ENCODE data around the gene TKTL1.

GRCh38 chrX:154371789-154372300, 76.2 kb downstream of the TKTL1 start:
- TF ChIP-seq POLR2A (IDR thresholded peaks at IDR 0.05; ENCODE audit: extremely low read depth, insufficient read length) (no peak), CTCF (IDR thresholded peaks at IDR 0.05; ENCODE audit: low read depth, low read length) (no peak)
